Measurements from ENCODE around the gene CDIPT.

DNA sequence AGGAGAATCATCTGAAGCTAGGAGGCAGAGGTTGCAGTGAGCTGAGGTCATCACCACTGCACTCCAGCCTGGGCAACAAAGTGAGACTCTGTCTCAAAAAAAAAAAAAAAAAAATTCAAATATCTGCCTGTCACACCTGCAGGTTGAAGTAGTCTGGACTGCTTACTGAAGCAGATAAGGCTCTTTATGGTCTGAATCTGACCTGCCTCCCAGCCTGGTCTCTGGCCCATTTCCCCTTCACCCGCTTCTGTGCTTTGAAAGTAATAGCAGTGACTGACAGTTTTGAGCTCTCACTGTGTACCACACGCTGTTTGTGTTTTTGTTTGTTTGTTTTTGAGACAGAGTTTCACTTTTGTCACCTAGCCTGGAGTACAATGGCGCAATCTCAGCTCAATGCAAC lies 30.5 kb upstream of the CDIPT start:
- TF ChIP-seq, protein P1, sequence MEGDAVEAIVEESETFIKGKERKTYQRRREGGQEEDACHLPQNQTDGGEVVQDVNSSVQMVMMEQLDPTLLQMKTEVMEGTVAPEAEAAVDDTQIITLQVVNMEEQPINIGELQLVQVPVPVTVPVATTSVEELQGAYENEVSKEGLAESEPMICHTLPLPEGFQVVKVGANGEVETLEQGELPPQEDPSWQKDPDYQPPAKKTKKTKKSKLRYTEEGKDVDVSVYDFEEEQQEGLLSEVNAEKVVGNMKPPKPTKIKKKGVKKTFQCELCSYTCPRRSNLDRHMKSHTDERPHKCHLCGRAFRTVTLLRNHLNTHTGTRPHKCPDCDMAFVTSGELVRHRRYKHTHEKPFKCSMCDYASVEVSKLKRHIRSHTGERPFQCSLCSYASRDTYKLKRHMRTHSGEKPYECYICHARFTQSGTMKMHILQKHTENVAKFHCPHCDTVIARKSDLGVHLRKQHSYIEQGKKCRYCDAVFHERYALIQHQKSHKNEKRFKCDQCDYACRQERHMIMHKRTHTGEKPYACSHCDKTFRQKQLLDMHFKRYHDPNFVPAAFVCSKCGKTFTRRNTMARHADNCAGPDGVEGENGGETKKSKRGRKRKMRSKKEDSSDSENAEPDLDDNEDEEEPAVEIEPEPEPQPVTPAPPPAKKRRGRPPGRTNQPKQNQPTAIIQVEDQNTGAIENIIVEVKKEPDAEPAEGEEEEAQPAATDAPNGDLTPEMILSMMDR (IDR thresholded peaks at IDR 0.05): no peak
- TF ChIP-seq POLR2A (IDR thresholded peaks at IDR 0.05): no peak

Measured in Peyer's patch (tissue), 4 donors.